GM12892 (cell line): ENCODE results near the gene CHRDL2.

Experiments used
- POLR2A ChIP-seq: IDR thresholded peaks from 2 replicates; pipeline ENCODE4 v1.6.1; 2011; ENCODE audit warnings: low read depth, low read length, control low read depth
- TAF1 ChIP-seq: IDR thresholded peaks from 2 replicates; pipeline ENCODE4 v1.6.1; 2011; ENCODE audit warnings: low read depth, mild to moderate bottlenecking, control low read depth, low read length, borderline replicate concordance

DNA sequence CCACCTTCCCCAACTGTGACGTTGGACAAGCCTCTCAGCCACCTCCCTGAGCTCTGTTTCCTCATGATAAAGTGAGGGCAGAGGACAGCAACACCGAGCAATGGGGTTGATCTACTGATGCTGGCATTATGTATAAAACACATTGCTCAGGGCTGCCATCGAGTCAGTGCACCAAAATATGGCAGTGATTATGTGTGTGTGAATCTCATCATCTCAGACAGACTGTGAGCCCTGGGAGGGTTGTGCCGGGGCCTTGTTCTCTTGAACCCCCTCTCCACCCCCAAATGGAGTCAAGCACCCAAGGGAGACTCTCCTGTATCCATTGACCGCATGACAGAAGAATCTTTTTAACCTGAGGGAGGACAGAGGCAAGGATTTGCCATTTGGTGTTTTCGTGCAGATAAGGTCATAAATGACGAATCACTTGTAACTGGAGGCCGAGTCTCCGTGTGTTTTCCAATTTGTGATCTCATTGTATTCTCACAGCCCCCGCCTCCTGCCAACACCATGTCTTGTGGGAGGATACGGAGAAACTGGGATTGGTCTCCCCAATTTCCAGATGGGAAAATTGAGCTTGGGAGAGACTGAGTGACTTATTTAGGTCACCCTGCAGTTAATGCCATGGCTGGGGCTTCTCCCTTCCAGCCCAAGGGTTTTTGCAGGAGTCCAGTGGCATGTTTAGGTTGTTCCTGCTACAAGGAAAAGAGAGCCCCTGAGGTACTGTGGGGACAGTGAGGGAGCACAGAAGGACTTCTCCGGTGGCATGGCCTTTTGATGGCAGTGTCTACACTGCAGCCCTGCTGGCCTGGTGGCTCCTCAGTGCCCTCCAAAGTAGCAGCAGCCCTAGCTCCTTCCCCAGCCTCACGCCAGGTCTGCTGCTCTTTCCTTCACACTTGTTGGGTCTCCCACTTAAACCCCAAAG lies 52.4 kb downstream of the CHRDL2 start:
- no peak for TF ChIP-seq TAF1
- no peak for TF ChIP-seq POLR2A
